Stimulated activated CD4-positive, alpha-beta T cell treated with anti-CD3 and anti-CD28 coated beads, Interleukin-2, amount 100 ng/mL, for 4 hours (primary cell): ENCODE data around the gene SLC28A1.
A peak's percentile ranks its signal among the peaks of the same experiment; 100 is the strongest.
"Not testable (repeated sequence)": the region's sequence is repeated elsewhere in the genome, so short reads cannot be mapped to it uniquely, and the experiment has no call there.

ENCODE experiments used
- DNase-seq: peaks from one replicate; pipeline ENCODE4 v3.0.0-alpha.2; 2020; ENCODE audit warnings: low read depth

The SLC28A1 gene

DNA sequence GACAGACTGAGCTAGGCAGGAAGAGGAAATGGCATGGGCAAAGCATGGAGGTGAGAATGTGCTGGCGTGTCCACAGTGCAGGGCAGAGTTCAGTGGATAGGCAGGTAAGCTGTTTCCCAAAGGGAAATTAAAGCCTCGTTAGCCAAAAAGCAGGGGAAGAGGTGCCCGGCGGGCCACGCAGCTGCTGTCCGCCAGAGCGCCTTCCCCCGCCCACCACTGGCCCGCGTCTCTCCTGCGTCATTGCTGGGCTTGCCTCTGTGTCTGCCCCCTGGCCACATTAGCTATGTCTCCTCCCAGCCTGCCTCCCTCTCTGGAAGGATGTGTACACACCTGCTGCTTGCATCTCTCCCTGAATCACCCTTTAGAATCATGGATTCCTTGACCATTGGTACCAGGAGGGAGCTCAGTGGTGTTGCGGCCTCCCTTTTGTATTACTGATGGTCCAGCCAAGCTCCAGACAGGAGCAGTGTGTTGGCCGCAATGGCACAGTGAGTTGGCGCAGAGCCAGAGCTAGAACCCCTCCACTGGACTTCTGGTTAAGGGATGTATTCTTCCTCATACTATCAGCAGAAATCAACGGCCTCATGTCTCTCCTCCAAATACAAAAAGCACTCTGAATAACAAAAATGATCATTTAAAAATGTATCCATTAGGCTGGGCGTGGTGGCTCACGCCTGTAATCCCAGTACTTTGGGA, 26.6 kb downstream of the SLC28A1 start:
- no peak for DNase-seq

DNA sequence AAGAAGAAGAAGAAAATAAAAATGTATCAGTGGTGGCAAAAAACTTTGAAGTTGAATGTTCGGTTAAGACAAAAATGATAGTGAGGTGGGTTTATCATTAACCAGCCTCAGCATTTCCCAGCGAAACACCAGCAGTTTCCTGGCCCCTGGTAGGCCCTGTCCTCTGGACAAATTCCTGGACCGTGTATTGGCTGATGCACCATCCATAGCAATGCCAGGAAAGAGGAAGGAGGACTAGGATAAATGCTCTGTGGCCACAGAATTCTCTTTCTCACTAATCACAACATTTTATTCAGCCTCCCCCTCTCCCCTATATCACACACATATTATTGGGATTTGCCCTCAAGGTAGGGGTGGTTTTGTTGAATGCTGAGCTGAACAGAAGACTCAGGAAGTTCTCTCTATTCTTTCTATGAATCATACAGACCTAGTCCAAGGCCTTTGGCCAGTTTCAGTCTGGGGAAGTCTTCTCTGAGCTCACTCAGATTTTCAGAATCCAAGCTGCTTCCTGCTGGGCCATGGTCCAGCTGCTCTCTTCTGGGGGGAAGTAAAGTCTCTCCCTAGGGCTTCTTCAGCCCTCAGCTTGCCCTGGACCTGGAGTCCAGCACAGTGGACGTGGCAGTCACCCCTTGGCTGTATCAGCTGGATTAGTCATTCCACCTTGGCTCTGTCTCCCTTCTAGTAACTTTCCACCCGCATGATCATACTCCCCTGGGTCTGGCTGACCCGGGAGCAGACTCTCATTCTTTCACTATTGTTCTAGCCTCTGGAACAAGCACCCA, 27.6 kb downstream of the SLC28A1 start:
- no peak for DNase-seq

DNA sequence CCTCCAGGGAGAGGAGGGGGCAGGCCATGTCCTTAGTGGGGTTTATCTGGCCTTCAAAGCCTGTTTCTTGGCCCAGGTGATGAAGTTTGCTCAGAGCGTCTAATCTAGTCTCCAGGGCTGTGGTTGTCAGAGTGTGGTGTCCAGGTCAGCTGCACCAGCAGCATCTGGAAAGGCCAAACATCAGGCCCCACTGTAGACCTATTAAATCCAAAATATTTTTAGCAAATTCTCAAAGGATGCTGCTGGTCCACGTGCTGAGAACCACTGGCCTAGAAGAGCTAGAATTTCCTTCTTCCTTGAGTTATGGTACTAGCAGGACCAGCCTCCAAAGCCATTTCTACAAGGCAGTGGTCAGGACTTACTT, 28.9 kb downstream of the SLC28A1 start:
- no peak for DNase-seq

DNA sequence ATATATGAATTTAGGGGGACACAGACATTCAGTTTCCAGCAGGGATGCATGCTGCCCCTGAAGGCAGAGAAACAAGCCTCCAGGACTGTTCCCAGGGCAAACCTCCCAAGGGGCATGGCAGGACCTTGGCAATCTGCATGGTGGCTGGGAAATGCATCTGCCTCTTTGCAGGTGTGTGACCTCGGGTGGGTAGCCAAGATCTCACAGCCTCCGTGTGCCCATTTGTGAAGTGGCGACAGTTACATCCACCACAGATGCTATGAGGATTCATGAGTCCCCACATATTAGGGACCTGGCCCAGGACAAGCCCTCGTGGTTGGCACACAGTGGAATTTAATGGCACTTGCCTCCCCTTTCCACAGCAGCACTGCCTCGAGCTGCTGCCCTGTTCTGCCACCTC, 29.9 kb downstream of the SLC28A1 start:
- no peak for DNase-seq

DNA sequence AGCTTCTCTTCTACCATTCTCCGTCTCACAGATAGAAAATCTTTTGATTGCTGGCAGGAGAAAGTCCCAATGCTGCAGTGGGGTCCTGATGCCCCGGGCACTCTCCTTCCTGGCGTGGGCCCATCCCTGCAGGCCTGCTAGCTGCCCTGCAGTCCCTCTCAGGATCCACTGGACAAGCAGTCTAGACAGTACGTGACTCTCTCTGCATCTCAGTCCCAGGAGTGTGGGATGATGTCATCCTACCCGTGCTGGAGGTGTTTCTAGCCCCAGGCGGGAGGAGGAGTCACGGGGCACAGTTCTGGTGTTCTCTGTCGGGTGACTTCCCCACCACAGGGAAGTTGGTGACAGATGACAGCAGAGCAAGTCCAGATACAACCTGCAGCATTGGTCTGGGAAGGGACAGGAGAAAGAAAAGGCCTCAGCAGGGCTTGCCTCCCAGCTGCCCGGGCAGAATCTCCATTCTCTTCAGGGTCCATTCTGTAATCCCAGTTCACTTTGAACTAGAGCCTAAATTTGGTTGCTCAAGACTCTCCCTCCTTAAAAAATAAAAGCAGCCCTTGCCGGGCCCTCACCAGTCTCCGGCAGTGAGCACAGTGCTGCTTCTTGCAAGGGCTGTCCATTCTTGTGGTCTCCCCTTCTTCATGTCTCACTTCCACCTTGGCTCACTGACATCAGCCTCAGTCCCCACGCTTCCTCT, 30.6 kb downstream of the SLC28A1 start:
- DNase-seq: peak; percentile 6

DNA sequence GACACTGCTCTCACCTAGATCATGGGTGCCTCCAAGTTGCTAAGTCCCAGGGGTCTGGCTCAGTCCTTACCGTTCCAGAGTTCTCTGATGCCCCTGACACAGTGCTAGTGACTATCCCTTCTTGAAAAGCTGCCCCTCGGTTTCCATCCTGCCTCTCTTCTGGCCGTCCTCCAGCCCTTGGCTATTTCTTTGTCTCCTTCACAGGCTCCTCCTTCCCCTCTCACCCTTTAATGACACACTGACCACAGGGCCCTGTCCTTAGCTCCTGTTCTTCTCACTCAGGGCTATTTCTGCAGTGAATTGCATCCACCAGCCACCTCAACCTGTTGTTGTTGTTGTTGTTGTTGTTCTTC, 31.1 kb downstream of the SLC28A1 start:
- no peak for DNase-seq

DNA sequence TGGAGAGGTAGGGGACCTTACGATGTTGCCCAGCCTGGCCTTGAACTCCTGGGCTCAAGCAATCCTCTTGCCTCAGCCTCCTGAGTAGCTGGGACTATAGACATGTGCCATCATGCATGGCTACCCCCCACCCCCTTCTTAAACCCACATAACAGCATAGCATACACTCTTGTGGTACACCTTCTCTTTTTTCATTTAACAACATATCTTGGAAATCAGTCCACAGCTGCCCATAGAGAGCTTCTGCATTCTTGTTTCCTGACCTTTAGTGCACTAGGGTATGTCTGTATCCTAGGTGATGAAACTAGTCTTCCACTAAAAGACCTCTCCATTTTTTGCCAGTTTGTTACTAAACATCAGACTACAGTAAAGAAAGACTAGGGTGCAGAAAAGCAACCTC, 33.0 kb downstream of the SLC28A1 start:
- no peak for DNase-seq

DNA sequence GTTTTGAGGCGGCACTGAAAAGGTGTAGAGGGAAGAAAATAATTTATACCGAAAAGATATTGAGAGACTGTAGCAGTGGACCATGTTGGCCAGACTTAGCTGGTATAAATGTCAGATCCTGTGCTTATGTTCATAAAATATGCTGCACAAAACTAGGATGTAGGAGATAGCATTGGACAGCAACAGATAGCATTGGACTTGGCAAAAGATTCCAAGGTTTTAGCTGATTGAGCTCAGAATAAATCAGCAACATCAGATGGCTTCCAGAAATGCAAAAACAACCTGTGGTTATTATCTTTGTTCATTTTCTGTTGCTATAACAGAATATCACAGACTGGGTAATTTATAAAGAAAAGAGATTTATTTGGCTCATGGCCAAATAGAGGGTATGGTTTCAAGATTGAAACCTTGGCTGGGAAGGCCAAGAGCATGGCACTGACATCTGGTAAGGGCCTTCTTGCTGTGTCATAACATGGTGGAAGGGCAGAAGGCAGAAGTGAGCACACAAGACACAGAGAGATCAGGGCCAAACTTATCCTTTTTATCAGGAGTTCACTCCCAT, 34.7 kb downstream of the SLC28A1 start:
- no peak for DNase-seq

DNA sequence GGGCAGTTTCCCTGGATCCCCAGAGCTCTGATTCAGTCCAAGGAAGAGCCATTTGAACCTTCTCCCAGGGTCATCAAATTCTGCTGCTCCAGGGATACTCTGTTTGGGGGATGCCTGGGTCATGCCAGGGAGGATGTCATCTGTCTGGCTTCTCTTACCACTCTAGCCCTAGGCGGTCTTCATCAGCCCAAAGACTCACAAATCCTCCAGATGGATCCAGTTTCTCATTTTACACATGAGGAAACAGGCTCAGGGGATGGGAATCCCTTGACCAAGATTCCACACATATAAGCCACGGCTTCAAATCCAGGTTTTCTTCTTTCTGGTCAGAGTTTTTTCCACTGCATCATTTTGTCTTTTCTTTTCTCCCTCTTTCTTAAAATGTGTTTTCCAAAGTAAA, 36.7 kb downstream of the SLC28A1 start:
- DNase-seq: no peak

DNA sequence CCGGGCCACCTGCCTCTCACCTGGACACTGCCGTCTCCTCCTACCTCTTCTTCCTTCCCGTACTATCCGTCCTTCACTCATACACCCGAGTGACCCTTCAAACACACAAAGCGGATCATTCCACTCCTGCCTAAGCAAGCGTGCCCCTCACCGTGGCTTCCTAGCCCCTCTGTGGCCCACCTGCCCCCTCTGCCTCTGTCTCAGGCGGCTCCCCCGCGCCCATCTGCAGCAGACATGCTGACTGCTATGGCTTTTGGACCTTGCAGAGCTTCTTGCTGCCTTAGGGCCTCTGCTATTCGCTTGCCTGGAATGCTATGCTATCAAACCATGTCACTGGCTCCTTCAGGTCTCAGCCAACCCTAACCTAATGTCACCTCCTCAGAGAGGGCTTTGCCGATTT, 38.1 kb downstream of the SLC28A1 start:
- no peak for DNase-seq

DNA sequence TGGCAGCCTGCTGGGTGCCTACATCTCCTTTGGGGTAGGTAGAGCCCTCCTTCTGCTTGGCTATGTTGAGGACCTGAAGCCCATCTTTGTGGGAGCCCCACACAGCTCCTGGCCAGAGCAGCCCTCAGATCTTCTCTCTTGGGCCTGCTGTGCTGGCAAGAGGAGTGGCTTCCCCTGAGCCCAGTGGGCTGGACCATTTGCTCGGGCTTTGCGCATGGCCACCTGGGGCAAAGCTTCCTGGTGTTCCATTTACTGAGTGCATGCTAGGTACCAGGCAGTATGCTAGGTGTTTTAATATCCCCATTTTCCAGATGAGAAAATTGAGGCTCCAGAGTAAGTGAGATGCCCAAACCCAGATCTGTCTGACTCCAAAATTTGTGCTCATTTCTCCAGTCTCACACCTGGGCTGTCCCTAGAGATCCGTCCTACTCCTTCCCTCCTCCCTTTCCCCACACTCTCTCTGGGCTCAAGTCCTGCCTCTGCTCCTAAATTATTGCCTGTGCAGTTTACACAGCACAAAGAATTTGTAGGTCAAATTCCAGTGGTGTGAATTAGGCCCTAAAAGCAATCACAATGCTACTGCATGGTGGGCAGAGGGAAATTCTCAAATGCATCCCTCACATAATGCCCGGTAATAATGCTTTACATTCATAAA, 39.7 kb downstream of the SLC28A1 start:
- no peak for DNase-seq

DNA sequence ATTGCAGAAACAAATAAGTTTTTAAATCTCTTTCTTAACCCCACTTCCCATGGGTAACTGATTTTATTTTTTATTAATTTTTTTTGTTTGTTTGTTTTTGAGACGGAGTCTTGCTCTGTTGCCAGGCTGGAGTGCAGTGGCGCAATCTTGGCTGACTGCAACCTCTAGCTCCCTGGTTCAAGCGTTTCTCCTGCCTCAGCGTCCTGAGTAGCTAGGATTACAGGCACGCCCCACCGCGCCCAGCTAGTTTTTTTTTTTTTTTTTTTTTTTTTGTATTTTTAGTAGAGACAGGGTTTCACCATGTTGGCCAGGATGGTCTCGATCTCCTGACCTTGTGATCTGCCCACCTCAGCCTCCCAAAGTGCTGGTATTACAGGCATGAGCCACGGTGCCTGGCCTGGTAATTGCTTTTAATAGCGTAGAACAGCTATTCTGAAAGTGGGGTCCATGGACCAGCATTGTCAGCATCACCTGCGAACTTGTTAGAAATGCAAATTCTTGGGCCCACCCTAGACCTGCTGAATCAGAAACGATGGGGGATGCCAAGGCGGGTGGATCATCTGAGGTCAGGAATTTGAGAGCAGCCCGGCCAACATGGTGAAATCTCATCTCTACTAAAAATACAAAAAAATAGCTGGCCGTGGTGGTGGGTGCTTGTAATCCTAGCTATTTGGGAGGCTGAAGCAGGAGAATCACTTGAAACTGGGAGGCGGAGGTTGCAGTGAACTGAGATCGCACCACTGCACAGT, 40.5 kb downstream of the SLC28A1 start:
- not testable (repeated sequence) for DNase-seq

DNA sequence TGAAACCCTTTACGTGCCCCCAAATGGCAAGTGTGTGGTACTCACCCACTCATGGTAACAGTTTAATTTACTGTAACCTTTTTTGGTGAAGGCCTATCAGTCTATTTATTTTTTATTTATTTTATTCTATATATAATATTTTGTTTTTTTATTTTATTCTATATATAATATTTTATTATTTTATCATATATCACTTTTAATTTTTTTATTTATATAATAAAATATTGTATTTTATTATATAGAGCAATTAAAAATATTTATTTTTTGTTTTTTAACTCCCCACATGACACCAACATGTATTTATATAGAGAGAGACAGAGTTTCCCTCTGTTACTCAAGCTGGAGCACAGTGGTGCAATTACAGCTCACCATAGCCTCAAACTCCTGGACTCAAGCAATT, 41.4 kb downstream of the SLC28A1 start:
- no peak for DNase-seq

DNA sequence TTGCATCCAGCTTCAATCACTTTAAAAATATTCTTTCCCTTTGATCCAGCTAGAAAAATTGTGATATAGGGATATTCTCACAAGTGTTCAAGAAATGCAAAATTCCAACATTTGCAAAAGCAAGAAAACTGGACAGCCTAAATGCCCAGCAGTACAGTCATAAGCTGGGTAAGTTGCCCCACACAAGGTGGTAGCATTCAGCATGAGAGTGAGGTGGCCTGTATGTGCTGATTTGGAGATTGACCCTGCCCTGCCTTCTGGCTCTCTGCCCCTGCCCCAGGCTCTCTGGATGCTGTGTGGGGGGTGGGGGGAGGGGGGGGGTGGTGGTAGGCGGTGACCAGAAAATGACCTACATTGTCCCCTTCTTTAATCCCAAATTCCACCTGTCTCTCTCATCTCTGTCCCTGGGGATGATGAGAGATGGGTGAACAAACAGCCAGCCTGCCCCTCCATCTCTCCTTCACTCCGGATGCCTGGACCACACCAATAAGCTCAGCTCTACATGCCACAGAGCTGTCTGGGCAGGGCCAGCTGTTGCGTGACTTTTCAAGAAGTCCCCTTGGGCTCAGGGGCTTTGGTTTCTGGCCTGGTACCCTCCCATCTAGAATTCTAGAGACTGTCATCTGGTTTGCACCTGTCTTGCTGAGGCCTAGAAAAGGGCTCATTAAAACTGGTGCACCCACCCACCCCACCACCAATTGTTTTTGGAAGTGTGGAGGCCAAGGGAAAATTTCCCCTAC, 42.2 kb downstream of the SLC28A1 start:
- no peak for DNase-seq

DNA sequence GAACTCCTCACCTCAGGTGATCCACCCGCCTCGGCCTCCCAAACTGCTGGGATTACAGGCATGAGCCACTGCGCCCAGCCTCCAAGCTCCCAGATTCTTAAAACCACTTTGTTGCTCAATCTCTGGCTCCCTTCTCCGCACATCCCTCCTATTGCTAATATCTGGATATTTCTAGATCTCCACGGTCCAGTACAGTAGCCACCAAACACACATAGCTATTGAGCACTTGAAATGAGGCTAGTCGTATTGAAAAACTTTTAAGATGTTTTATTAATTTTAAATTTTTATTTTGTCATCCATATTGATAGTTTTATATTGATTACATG, 44.3 kb downstream of the SLC28A1 start:
- DNase-seq: no peak

DNA sequence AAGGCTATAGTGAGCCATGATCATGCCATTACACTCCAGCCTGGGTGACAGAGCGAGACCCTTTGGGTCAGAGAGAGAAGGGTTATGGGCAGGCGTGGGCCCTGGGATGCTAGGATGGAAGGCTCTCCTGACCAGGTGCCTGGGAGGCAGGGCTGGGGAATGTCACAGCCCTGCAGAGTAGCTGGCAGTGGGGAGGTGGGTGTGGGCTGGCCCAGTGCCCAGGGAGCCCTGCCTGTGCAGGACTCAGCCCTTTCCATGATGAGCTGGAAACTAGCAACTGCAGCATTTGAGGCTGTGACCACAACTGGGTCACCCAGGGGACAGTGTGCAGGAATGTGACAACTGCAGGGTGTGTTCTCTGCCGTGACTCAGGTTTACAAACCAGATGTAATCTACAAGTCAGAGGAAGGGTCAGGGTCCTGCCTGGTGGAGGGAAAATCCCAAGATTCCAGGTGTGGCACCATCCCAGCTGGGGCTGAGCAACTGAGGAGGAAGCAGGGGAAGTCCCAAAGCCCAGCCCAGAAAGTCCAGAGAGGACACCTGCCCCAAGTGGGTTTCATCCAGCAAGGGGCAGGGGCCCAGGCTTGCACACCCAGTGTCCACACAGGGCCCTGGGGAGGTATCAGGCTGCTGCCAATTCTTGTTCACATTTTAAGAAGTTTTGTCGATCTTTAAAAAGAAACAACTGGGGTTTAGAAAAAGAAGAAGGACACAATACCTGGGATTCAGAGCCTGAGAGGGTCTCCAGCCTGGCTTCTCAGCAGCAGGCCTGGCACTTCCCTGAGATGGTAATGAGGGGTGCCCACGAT, 45.5 kb downstream of the SLC28A1 start:
- no peak for DNase-seq

DNA sequence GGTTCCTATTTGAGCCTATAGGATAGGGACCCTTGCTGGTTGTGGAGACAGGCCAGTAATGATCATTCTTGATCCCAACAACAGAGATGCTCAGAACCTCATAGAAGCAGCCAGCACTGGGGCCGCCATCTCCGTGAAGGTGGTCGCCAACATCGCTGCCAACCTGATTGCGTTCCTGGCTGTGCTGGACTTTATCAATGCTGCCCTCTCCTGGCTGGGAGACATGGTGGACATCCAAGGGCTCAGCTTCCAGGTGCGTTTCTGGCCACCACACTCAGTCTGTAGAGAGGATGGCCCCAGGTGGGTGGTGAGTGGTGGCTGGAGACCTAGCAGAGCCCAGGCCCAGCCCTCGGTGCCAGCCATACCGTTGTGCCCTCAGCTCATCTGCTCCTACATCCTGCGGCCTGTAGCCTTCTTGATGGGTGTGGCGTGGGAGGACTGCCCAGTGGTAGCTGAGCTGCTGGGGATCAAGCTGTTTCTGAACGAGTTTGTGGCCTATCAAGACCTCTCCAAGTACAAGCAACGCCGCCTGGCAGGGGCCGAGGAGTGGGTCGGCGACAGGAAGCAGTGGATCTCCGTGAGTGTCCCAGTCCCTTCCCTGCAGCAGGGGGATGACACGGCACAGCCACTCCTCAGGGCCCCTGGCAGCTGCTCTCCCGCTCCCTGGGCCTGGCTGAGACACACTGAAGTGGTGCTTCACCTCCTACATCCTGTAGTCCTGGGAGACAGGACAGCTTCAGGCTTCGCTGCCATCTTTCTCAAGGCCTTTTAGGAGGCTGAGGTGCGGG, 50.7 kb downstream of the SLC28A1 start:
- no peak for DNase-seq

DNA sequence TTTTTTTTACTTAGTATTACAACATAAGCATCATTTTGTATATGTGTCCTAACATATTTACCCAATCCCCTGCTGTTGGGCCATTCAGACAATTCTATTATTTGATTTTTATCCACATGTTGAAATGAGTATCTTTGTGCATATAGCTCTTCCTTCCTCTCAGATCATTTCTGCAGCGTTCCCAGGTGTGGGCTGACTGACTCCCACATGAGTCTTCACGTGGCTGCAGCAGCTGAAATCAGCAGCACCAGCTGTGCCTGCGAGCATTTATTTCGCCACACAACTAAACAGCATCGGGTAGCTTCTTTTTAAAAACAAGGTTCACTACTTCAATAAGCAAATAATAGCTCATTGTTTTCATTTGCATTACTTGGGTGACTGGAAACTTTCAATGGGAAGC, 52.7 kb downstream of the SLC28A1 start:
- DNase-seq: no peak

DNA sequence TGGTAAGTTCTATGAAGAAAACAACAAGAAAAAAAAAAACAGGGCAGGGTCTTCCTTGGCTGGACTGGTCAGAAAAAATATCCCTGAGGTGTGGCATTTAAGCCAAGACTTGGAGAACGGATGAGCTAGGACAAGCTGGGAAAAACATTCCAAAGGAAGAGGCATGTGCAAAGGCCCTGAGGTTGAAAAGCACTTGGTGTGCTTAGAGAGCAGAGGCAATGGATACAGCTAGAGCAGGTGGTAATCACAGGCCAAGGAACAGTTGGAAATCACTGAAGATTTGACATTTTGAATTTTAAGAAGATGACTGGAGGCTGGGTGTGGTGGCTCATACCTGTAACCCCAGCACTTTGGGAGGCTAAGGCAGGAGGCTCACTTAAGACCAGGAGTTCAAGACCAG, 54.3 kb downstream of the SLC28A1 start:
- no peak for DNase-seq

DNA sequence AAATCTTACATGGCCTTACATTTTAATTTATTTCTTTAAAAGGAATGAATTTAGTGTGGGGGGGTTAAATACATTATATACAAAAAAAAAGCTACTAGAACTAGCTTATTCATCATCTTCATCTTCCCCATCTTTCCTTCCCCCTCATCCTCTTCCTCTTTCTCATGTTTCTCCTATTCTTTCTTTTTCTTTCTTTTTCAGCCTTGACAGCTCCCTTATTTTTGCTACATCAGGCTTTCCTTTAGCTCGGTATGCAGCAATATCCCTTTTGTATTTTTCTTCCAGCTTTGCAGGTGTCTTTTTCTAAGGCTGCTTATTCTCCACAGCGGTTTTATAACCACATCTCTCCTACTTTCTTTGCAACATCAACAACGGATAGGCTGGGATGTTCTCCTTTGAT, 55.9 kb downstream of the SLC28A1 start:
- DNase-seq: no peak
